NT2/D1 (cell line): Measurements from ENCODE around the gene ZNF502.

Experiments used
- SUZ12 ChIP-seq: IDR thresholded peaks from 2 replicates; pipeline ENCODE4 v1.6.1; 2011; ENCODE audit not compliant: insufficient read length, insufficient read depth; ENCODE audit errors: extremely low read depth
- ZNF274 ChIP-seq: IDR thresholded peaks from 2 replicates; pipeline ENCODE4 v1.6.1; 2011; ENCODE audit warnings: mild to moderate bottlenecking, low read depth, low read length

- TF ChIP-seq ZNF274 (peak; percentile 91), SUZ12 (no peak)
Observed at GRCh38 chr3:44734646-44735168, 22.2 kb downstream of the ZNF502 start.
